GM19328 (cell line): ENCODE results near the gene IGSF3.
"Not testable (repeated sequence)": the region's sequence is repeated elsewhere in the genome, so short reads cannot be mapped to it uniquely, and the experiment has no call there.

Experiments used
- ATAC-seq: cut with Tn5 transposase; IDR thresholded peaks from one replicate; pipeline ENCODE4 v1.9.1; 2021; ENCODE audit warnings: mild to moderate bottlenecking, moderate library complexity; ENCODE audit not compliant: unreplicated experiment

The IGSF3 gene

DNA sequence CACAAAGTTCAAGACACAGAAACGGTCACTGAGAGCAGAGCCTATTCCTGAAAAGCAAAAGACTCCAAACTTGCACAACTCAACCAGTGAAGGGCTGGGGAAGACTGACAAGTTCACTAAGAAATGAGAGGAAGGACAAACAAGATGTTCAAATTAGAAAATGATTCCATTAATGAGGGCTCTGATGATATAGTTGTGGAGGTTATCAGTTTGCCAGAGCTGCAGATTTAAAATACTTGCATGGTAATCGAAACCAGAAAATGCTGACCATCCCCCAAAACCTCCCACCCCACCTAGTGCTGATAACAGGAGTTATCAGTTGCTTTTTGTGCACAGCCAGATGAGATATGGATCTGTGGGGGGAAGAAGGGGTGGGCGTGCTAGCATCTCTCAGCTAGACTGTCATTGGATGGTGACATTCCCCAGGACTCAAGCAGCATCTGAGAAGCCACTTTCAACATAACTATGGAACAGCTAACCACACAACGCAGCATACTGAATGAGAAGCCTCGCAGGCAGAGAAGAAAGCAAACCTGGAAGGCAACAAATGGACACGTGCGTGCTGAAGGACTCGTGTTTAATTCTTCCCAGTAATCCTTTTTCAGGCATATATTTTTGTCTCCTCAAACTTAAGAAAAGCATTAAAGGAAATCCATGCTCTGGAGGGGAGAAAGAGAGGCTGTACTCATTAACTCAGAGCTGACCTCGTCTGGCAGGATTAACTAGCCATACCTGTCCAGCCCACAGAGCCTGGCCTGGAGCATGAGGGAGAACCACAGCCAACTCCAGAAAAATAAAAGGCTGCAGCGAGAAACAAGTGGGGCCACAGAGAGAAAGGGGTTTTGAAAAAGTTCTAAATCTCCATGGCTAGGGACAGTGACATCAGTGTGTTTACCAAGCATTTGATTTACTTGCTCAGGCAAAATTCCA is 35.3 kb downstream of the IGSF3 start:
- ATAC-seq: not testable (repeated sequence)

DNA sequence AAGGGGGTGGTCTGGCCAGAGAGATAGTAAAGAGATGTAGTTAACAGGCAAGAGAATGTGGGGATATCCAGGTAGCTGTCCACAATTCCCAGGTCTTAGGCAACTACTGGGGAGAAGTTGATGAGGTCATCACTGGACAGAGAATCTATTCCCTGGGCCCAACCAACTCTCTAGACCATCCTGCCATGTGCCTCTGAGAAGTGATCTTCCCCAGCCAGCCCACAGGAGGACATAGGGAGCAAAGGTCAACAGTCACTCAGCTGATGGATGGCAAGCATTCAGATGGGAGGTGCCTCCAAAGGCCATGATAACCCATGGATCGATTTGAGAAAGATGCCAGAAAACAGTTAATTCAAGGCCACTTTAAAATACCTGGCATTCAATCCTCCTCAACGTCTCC is 36.0 kb downstream of the IGSF3 start:
- not testable (repeated sequence) for ATAC-seq

DNA sequence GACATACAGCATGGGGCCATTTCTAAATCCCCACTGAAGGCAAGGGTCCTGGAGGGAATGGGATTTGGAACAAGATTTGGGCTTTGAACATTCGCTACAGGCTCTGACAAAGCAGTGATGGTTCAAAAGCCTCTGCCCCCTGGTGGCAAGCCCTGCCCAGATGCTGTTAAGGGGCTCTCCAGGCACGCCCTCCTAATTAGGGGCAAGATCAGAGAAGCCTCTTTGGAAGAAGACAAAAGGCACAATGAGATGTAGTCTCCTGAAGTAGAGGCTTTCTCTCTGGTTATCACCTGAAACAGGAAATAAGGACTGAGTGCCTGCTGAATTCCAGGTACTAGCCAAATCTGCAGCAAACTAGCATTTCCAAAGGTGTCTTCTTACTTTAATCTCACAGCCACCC is 37.5 kb downstream of the IGSF3 start:
- ATAC-seq: not testable (repeated sequence)

DNA sequence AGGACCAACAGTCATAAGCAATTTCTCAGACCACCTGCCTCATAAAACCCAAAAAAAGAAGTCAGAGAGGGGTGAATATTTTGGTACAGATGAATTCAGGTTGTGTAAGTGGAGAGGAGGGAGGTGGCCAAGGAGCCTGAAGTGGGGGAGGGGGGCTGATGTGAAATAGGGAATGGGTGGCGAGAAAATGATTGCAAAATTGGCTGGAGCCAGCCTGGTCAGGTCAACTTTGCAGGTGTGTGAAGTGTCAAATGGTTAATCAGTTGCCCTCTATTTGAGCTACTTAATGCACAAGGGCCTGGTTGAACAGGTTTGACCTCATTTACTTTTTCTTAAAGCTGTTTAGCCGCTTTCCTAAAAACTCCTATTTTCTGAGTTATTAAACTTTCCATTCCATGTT is 38.1 kb downstream of the IGSF3 start:
- ATAC-seq: not testable (repeated sequence)

DNA sequence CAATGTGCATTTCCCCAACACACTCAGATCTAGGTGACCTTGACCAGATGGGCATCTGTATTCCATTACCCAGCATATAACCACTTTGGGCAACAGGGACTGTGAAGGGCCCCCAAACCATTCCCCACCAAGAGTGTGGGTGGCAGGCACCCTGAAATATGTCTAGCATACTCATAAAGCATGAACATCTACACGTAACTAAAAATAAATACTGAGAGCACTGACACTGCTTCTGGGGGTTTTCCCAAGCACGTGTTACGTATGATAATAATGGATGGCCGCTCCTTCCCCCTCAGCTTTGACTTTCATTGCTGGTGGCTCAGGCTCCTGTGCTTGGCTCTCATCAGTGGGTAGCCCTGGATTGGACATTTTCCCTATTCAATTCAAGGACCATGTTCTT is 39.1 kb downstream of the IGSF3 start:
- ATAC-seq: no peak

DNA sequence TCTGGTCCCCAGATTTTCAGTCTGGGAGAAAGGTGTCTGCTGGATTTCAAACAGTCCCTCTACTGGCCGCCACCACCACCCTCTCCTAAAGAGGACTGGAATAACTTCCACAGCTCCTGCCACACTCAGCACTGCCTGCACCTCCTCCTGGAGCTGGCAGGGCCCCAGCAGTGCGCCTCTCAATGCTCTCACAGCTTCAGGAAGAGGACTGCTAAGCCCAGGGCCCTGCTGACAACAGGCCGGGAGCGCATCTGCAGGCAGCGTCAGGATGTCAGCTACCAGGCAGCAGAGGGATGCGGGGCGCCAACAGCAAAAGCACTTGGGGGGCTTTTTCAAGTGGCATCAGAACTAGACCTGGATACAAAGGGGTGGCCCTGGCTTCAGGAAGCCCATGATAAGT is 40.2 kb downstream of the IGSF3 start:
- ATAC-seq: not testable (repeated sequence)

DNA sequence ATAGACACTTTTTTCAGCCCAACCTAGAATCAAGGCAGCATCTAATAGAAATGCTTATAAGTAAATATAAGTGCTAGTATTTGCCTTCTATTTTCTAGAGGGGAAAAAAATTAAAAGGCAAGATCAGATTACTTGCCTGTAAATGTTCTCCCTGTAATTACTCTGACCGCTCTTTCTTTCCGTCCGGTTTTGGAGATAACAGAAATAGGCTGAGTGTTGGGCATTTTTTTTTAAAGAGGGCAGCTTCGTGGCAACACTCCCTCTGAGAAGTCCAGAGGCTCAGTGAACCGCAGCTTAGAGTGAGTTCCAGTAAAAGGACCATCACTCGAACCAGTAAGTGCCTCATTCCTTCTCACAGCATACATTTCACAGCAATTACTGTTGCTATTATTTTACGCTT is 40.6 kb downstream of the IGSF3 start:
- not testable (repeated sequence) for ATAC-seq

DNA sequence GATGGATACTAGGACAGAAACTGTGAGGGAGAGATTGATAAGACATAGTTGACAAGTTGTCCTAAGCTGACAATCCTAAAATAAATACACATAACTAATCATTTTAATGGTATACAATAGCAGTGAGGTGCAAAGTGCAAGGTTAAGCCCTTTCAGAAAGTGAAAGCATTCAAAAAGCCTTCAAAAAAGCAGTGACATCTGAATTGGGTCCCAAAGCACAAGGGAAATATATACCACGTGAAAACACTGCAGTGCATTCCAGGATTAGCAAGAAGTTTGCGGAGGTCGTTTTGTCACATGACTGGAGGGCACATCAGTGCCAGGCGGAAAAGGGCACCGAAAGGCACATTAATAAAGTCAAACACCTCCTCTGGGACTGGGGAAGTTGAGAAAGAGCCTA is 42.4 kb downstream of the IGSF3 start:
- not testable (repeated sequence) for ATAC-seq

DNA sequence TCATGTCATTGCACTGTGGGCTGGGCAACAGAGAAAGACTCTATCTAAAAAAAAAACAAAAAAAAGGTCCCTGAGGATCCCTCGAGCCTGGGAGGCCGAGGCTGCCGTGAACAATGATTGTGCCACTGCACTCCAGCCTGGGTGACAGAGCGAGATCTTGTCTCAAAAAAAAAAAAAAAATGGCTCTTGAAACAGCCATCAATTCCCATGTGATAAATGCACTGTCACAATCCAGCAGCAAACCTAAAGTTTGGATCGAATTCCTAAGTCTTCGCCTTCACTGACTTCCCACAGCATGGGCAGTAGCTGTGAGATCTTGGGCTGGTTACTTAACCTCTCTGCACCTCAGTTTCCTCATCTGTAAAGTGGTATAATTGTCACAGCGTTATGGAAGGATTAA is 43.5 kb downstream of the IGSF3 start:
- ATAC-seq: no peak

DNA sequence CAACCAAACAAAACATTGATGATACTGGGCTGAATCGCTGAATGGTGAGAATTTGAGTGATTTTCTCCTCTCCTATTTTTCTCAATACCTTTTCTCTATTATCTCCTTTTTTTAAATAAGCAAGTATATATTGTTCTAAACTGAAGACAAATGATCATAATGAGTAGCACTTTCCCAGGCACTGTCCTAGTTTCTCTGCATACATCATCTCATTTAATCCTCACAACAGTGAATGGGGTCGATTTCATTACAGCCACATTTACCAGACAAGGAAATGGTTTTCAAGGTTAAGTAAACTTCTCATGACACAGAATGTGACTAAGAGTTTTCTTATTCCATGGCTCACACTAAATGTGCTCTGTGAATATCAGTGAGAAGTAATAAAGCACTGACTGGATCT is 45.0 kb downstream of the IGSF3 start:
- ATAC-seq: not testable (repeated sequence)

DNA sequence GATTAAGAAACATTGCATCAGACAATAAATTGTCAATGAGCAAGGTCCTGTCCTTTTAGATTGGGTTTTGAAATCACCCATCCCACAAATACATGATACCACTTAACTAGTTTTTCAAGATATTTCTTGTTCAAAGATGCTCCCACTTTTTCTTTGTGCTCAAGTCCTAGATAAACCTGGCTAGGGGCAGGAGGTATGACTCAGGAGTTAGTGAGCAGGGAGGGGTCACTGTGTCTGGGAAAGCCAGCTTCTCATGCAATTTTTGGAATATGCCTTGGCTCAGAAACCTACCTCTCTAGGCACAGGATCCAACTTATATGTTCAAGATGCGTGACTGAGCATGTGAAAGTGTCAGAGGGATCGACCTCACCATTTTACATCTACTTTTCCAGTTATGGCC is 45.8 kb downstream of the IGSF3 start:
- not testable (repeated sequence) for ATAC-seq

DNA sequence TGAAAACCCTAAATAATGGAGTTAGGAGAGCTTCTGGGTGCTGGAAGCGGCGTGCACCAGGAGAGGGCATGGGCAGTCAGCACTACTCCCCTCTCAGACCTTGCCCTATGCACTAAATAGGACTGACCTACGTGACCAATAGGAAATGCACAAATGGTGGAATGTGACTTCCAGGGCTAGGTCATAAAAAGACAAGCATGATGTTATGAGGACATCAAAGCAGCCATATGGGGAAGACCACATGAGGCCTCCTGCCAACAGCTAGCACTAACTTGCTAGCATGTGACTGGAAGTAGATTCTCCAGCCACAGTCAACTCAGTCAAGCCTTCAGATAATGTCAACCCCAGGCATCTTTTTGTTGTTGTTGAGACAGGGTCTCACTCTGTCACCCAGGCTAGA is 47.1 kb downstream of the IGSF3 start:
- not testable (repeated sequence) for ATAC-seq

DNA sequence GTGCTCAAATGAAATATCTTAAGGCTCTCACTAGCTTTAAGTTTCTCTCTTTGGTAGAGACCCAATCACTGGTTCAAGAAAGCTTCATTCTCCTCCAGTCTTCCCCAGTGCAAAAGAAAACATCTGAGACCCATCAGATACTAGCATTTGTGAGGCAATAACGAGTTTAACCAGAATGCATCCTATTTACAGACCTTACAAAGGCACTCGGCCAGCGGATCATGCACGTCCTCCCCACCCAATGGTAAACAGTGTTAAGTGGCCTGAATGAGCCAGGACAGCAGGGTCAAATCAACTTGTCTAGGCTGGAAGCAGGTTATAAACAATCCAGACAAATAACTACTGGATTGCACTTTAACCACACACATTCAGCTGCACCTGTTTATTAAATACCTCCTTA is 48.4 kb downstream of the IGSF3 start:
- not testable (repeated sequence) for ATAC-seq

DNA sequence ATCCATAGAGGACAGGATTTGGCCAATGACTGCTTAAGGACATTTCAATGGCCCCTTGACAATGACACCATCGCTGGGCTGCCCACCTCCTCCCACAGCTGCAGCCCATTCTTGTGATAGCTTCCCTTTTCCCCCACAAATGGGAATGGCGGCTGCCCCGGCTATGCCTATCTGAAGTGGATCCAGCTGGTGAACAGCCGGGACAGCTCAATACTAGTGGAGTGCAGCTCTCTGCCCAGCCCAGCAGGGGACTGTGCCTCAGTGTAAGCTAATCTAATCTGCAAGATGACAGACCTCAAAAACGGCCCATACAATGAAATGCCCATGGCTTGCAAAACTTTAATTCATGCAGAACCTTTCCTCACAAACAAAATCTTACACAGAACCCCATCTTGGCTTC is 49.7 kb downstream of the IGSF3 start:
- ATAC-seq: not testable (repeated sequence)

DNA sequence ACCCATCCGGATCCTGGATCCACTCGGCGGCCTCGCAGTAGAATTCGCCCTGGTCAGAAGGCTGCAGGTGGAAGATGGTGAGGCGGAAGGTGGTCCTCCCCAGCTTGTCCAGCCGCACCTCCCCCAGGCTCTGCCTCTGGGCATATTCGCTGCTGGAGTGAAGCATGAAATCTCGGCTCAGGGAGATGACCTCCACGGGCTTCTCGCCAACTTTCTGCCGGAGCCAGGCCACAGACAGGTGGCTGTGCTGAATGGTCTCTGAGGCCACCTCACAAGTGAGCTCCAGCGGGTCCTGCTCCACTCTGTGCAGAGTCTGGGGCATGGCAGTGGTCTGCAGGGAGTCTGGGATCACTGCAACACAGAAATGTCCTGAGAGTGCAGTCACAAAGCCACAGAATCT is 53.7 kb downstream of the IGSF3 start:
- ATAC-seq: not testable (repeated sequence)

DNA sequence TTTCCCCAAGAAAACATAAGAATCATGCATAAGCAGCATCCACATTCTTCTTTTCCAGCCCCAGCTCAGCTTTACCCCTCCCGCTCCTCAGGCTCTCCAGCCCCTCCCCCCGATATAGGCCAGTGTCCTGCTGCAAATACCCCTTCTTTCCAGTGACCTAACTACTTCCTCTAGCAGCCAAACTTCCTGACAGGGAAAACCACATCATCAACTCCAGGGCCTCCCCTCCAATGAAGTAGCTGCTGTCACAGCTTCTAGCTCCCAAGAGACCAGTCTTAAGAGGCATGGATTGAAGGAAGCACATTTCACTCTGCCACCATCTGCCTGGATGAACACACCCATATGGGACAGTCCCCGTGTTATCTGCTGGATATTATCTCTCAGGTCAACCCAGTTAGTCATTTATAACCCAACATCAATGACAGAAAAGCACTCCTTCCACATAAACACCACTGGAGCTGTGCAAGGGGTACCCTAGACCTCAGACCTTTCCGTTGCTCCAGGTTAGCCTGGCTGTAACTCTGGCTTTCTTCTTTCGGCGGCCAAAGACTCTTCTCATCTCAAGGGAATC is 57.6 kb downstream of the IGSF3 start:
- not testable (repeated sequence) for ATAC-seq

DNA sequence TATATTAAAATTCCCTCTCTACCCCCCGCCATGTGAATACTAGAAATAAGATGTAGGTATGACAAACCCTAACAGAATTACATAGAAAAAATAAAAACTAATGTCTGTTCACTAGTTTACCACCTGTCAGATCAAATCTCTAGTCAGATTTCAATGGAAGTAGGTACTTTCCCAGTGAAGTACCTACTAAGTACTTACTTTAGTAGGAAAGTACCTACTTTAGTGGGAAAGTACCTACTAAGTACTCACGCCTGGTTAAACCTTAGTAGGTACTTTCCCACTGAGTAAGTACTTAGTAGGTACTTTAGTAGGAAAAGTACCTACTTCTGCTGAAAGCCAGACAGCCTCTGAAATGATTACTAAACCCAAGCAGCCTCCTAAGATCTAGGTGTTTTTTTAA is 58.7 kb downstream of the IGSF3 start:
- not testable (repeated sequence) for ATAC-seq

DNA sequence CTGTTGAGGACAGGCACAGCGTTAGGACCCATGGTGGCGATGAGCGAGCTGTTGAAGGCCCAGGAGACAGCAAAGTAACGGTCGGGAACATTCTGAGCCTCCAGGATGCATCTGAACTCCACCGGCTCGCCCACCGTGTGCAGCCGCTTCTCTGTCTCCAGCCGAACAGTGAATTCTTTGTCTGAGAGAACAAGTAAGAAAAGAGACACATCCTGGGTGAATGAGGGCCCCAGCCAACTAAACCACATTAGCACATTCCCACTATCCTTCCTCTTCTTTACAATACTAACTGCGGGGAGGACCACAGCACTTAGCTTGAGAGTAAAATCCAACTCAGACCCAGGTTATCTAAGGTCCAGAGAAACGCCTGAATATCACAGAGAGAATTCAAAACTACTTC is 59.4 kb downstream of the IGSF3 start:
- ATAC-seq: not testable (repeated sequence)

DNA sequence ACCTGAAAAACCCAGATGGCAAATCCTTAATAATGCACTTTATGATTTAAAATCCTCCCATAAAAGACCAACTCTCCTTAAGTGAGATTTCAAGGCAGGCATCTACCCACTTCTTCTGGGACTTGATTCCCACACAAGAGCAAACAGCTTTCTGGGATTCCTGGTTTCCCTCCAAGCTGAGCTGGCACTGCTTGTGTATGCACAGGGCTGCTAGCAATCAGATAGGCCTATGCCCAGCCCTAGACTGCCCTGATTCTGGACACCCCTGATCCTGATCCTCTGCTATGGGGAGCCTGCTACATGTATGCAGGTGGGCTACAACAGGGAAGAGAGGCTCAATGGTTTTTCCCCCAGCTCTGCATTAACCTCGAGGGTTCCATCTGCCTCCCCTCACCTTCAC is 60.1 kb downstream of the IGSF3 start:
- ATAC-seq: not testable (repeated sequence)

DNA sequence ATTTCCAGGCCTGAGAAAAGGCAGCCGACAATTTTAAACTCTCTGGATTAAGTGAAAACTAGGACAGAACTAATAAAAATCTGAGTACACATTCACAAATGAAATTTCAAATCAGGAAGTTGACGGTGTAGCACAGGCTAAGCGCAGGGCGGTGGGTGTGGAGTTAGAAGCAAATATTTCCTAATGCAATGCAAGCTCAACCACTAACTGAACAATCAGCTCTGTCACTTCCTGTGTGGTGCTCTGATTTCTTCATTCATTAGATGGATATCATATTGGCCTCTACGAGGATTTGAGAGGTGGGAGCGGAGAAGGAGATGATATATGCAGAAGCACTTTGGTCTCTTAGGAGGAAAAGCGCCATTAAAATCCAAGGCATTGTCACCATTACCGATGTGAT is 61.5 kb downstream of the IGSF3 start:
- ATAC-seq: not testable (repeated sequence)

DNA sequence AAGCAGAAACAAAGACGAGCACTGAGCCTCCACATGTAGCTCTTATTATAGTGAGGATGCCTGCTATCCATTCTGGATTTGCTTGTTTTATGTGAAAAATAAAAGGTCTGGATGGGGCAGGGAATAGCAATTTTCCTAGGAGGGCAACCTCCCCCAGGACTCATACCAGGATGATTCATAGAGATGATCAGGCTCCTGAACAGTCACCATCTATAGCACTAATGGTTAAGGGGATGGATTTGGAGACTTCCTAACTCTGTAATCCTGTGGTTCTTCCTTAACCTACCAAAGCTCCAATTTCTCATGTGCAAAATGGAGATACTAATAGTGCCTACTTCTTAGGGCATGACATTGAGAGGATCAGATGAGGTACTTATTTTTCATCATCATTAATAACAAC is 62.2 kb downstream of the IGSF3 start:
- no peak for ATAC-seq

DNA sequence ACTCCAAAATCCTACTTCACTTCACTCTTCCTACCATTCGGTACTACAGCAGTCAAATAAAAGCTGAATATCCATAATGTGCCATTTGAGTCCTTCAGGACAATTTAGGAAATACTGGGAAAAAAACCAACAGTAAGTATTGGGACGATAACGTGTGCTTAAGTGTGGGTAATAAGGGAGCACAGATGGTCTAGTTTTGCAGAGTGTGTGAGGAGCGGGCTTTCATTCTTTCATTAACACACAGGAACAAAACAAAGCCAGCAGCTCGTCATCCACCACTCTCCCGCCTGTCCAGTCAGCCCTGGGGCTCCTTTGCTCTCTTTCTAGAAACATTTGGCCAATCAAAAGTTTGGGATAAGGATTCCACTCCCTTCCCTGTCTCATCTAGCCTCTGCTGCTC is 63.1 kb downstream of the IGSF3 start:
- not testable (repeated sequence) for ATAC-seq
